ENCODE data around the gene HIRA.
"Not testable (repeated sequence)": the region's sequence is repeated elsewhere in the genome, so short reads cannot be mapped to it uniquely, and the experiment has no call there.

HIRA gene

GRCh38 chr22:19449422-19449767 is 17.9 kb upstream of the HIRA start:
- no peak overlapping the region for H3K4me3 ChIP-seq (ENCODE audit: low read depth, low read length)
- TF ChIP-seq CTCF (IDR thresholded peaks at IDR 0.05; ENCODE audit: low read depth, low read length, missing control alignments): no peak
- DNase-seq (ENCODE audit: low read depth): no peak

GRCh38 chr22:19448739-19449421 is 17.3 kb upstream of the HIRA start:
- peak; percentile 43 for DNase-seq (ENCODE audit: low read depth)
- H3K4me3 ChIP-seq (ENCODE audit: low read depth, low read length): peak overlapping the region; percentile 87; the same call in 1 of the 2 replicates
- TF ChIP-seq CTCF (IDR thresholded peaks at IDR 0.05; ENCODE audit: low read depth, low read length, missing control alignments): no peak

GRCh38 chr22:19448076-19448607 is 16.6 kb upstream of the HIRA start:
- no peak for TF ChIP-seq CTCF (IDR thresholded peaks at IDR 0.05; ENCODE audit: low read depth, low read length, missing control alignments)
- peak overlapping the region; percentile 87 for H3K4me3 ChIP-seq (ENCODE audit: low read depth, low read length)
- DNase-seq (ENCODE audit: low read depth): peak; percentile 46

- peak within 1 kb of the TSS; percentile 87 for H3K4me3 ChIP-seq (ENCODE audit: low read depth, low read length)
- DNase-seq (ENCODE audit: low read depth): peak; percentile 81
- no peak for TF ChIP-seq CTCF (IDR thresholded peaks at IDR 0.05; ENCODE audit: low read depth, low read length, missing control alignments)
Observed at GRCh38 chr22:19447330-19448075, 16.0 kb upstream of the HIRA start, which contains the start of gene C22orf39. Gene C22orf39 (minus strand): TSS chr22:19447711. CDS start chr22:19447688, 23 bp downstream.

GRCh38 chr22:19446603-19447329 is 15.2 kb upstream of the HIRA start:
- DNase-seq (ENCODE audit: low read depth): no peak
- no peak for TF ChIP-seq CTCF (IDR thresholded peaks at IDR 0.05; ENCODE audit: low read depth, low read length, missing control alignments)
- H3K4me3 ChIP-seq (ENCODE audit: low read depth, low read length): peak overlapping the region; percentile 87

GRCh38 chr22:19445279-19445982 is 13.9 kb upstream of the HIRA start:
- not testable (repeated sequence) for H3K4me3 ChIP-seq (ENCODE audit: low read depth, low read length); DNase-seq (ENCODE audit: low read depth)
